ENCODE measurements around the gene FOCAD. TPM values are rescaled to one million over a fixed set of nuclear protein-coding genes. Genes with fewer than 3 reads are reported as not detected.

FOCAD gene
- total and polyA plus RNA-seq, 2 of the 8 experiments (the other 6 are each of a cell fraction or from before 2014, with no cell fraction given), result 22.0 to 38.4 TPM

DNA sequence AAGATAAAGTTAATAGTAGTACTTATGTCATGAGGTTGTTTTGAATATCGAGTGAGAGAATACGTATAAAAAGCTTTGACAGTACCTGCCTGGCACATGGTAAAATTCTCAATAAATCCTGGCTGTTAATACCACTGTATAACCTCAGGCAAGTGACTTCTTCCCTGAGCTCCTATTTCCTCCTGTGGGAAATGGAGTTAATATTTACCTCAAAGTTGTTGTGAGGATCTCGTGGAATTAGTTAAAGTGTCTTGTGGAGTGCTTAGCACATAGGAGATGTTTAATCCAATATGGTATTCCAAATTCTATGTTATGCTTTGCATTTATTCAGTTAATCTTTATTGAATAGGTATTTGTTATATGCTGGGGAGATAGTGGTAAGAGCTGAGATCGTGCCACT is 18.5 kb downstream of the FOCAD start:
- H4K20me1 ChIP-seq (replicated peaks in 1 of 2; ENCODE audit: control insufficient read depth in 1 of 2, insufficient read depth in 2 of 2, low read length in 2 of 2), result peaks cover 0 to 3% of the 10 kb centered on the region in 2 experiments
- no peaks in the 10 kb centered on the region for H3K23me2 ChIP-seq (ENCODE audit: low read depth, low read length)
- no peak overlapping the region for H2BK5ac ChIP-seq (ENCODE audit: low read depth, low read length)
- no peak overlapping the region for H3K14ac ChIP-seq (ENCODE audit: insufficient read length)
- H3K4me1 ChIP-seq (replicated peaks in 1 of 4; ENCODE audit: control insufficient read depth in 3 of 4, insufficient read depth in 4 of 4, low read length in 3 of 4), result peaks cover 0 to 5% (median 0%) of the 10 kb centered on the region in 4 experiments; a peak in 2 of 7 replicates
- no peak overlapping the region for H2BK120ac ChIP-seq (replicated peaks; ENCODE audit: low read depth, low read length)
- no peak overlapping the region for H3K56ac ChIP-seq (replicated peaks; ENCODE audit: insufficient read length, low read depth, low read length)
- H2BK20ac ChIP-seq (ENCODE audit: low read length), result no peak overlapping the region
- H2AFZ ChIP-seq (ENCODE audit: low read length), result no peak overlapping the region
- H3K27me3 ChIP-seq (replicated peaks in 1 of 4; ENCODE audit: control insufficient read depth in 3 of 4, extremely low read depth in 1 of 4, insufficient read depth in 3 of 4, low read length in 3 of 4), result no peaks in the 10 kb centered on the region
- H3K18ac ChIP-seq (ENCODE audit: extremely low read depth, low read length), result no peak overlapping the region
- no peak overlapping the region for H4K91ac ChIP-seq (replicated peaks; ENCODE audit: insufficient read length, low read length)
- no peak overlapping the region for H2BK15ac ChIP-seq (ENCODE audit: low read length)
- H3K4ac ChIP-seq (replicated peaks; ENCODE audit: insufficient read length, low read depth, low read length), result no peak overlapping the region
- 92% methylated on average over 4 of the region's 4 CpGs; no CpG with 5 or more reads in 1 of the 2 experiments for WGBS, 2 experiments (ENCODE audit: extremely low coverage in 1 of 2, insufficient coverage in 1 of 2, insufficient read length in 1 of 2, insufficient replicate concordance in 2 of 2, low coverage in 1 of 2, low lambda C conversion rate in 2 of 2, missing lambda C conversion rate in 1 of 2)
- H4K8ac ChIP-seq (ENCODE audit: extremely low read depth, insufficient read depth, low read length), result no peak overlapping the region
- H3K79me2 ChIP-seq (ENCODE audit: control insufficient read depth in 1 of 2, insufficient read depth in 2 of 2, low read length in 2 of 2), result peaks cover 0 to 27% of the 10 kb centered on the region in 2 experiments; a peak in 2 of 4 replicates
- H3K27ac ChIP-seq (ENCODE audit: low read depth, low read length), result no peak overlapping the region
- H2AK5ac ChIP-seq (ENCODE audit: low read depth, low read length), result no peak overlapping the region
- H3K9ac ChIP-seq (replicated peaks in 1 of 4; ENCODE audit: extremely low read depth in 1 of 4, low read depth in 3 of 4, low read length in 3 of 4), result no peak overlapping the region
- no peaks in the 10 kb centered on the region for H3K79me1 ChIP-seq (ENCODE audit: low read depth, low read length)
- DNase-seq (ENCODE audit: low read depth in 1 of 2, low spot score in 2 of 2) (no peak), FAIRE-seq (no peak)
- no peak overlapping the region for H2BK12ac ChIP-seq (ENCODE audit: low read depth, low read length)
- POLR2A ChIA-PET (ENCODE audit: partially characterized antibody), result interaction anchor here (1.3 kb wide), 2 partner anchors 10 to 18 kb away, joined by 3 read pairs; no protein-coding TSS in a partner anchor
- H3K9me3 ChIP-seq (ENCODE audit: insufficient read depth in 2 of 2, low read depth in 1 of 2, low read length in 1 of 2), result no peaks in the 10 kb centered on the region
- no peak overlapping the region for H3K23ac ChIP-seq (ENCODE audit: insufficient read length)
- H3K36me3 ChIP-seq (ENCODE audit: control insufficient read depth in 2 of 4, insufficient read depth in 4 of 4, low read length in 3 of 4), result no peaks in the 10 kb centered on the region
- TF ChIP-seq SP4 (IDR thresholded peaks at IDR 0.05; ENCODE audit: low read length), result no peak
- TF ChIP-seq TCF12 (IDR thresholded peaks at IDR 0.05; ENCODE audit: low read depth, low read length), result no peak
- no peak for TF ChIP-seq BACH1 (IDR thresholded peaks at IDR 0.05; ENCODE audit: low read length)
- TF ChIP-seq, protein P1, sequence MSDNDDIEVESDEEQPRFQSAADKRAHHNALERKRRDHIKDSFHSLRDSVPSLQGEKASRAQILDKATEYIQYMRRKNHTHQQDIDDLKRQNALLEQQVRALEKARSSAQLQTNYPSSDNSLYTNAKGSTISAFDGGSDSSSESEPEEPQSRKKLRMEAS (IDR thresholded peaks at IDR 0.05), result no peak
- no peak for TF ChIP-seq POLR2AphosphoS5 (IDR thresholded peaks at IDR 0.05; ENCODE audit: low read depth, low read length)
- CTCF ChIA-PET (ENCODE audit: partially characterized antibody), result interaction anchor here (0.6 kb wide), 1 partner anchor 107 kb away, joined by 4 read pairs; no protein-coding TSS in a partner anchor
- H3K4me2 ChIP-seq (ENCODE audit: insufficient read depth in 1 of 2, low read depth in 2 of 2, low read length in 2 of 2), result no peak overlapping the region
- no peak overlapping the region for H3K4me3 ChIP-seq (ENCODE audit: extremely low read depth in 1 of 4, insufficient read depth in 2 of 4, low read depth in 3 of 4, low read length in 4 of 4)
- no peak overlapping the region for H4K5ac ChIP-seq (ENCODE audit: insufficient read length, low read depth, low read length)

Measured in H1 (cell line).